ENCODE data around the gene ARHGEF37.

ARHGEF37 gene

GRCh38 chr5:149677731-149678130 lies 96.4 kb downstream of the ARHGEF37 start:
- H3K9me3 Mint-ChIP-seq = no peaks in the 10 kb centered on the region
- peaks cover 6% of the 10 kb centered on the region for H3K4me1 Mint-ChIP-seq
- H3K4me3 Mint-ChIP-seq = no peak overlapping the region
- ATAC-seq (no peak), DNase-seq (no peak)
- H3K27me3 Mint-ChIP-seq = peaks cover 20% of the 10 kb centered on the region
- H3K27ac Mint-ChIP-seq = no peak overlapping the region

- ATAC-seq = no peak
- no peak for DNase-seq
- Mint-ChIP-seq H3K9me3 (no peaks in the 10 kb centered on the region), H3K4me1 (peaks cover 6% of the 10 kb centered on the region), H3K4me3 (no peak overlapping the region), H3K27me3 (peaks cover 38% of the 10 kb centered on the region), H3K27ac (no peak overlapping the region)
Measured at GRCh38 chr5:149679876-149680809, 98.8 kb downstream of the ARHGEF37 start.

- H3K4me3 Mint-ChIP-seq = no peak overlapping the region
Measured at GRCh38 chr5:149680810-149681221, 99.5 kb downstream of the ARHGEF37 start.

GRCh38 chr5:149681252-149681651 lies 100.0 kb downstream of the ARHGEF37 start:
- ATAC-seq (no peak), DNase-seq (no peak)
- no peaks in the 10 kb centered on the region for H3K9me3 Mint-ChIP-seq
- H3K4me3 Mint-ChIP-seq = no peak overlapping the region
- peaks cover 36% of the 10 kb centered on the region for H3K27me3 Mint-ChIP-seq
- no peak overlapping the region for H3K27ac Mint-ChIP-seq
- no peaks in the 10 kb centered on the region for H3K4me1 Mint-ChIP-seq

More at GRCh38 chr5:149680810-149681221, 99.5 kb downstream of the ARHGEF37 start:
- peaks cover 1% of the 10 kb centered on the region for H3K4me1 Mint-ChIP-seq
- no peak for DNase-seq
- no peak for ATAC-seq
- H3K27me3 Mint-ChIP-seq = peaks cover 39% of the 10 kb centered on the region
- H3K27ac Mint-ChIP-seq = no peak overlapping the region
- no peaks in the 10 kb centered on the region for H3K9me3 Mint-ChIP-seq

- Mint-ChIP-seq H3K9me3 (no peaks in the 10 kb centered on the region), H3K27ac (no peak overlapping the region), H3K27me3 (peaks cover 43% of the 10 kb centered on the region), H3K4me3 (no peak overlapping the region), H3K4me1 (no peaks in the 10 kb centered on the region)
- DNase-seq (no peak), ATAC-seq (no peak)
Measured at GRCh38 chr5:149681922-149682321, 100.6 kb downstream of the ARHGEF37 start.

- Mint-ChIP-seq H3K4me1 (no peaks in the 10 kb centered on the region), H3K4me3 (no peak overlapping the region), H3K9me3 (no peaks in the 10 kb centered on the region), H3K27ac (no peak overlapping the region), H3K27me3 (peaks cover 50% of the 10 kb centered on the region)
- DNase-seq (no peak), ATAC-seq (no peak)
Measured at GRCh38 chr5:149682532-149683075, 101.3 kb downstream of the ARHGEF37 start.

GRCh38 chr5:149683964-149684363 lies 102.7 kb downstream of the ARHGEF37 start:
- Mint-ChIP-seq H3K27ac (no peak overlapping the region), H3K9me3 (no peaks in the 10 kb centered on the region), H3K4me3 (no peak overlapping the region), H3K27me3 (peaks cover 63% of the 10 kb centered on the region), H3K4me1 (no peaks in the 10 kb centered on the region)
- ATAC-seq (no peak), DNase-seq (no peak)

- peaks cover 67% of the 10 kb centered on the region for H3K27me3 Mint-ChIP-seq
- no peaks in the 10 kb centered on the region for H3K4me1 Mint-ChIP-seq
- no peak for ATAC-seq
- no peak overlapping the region for H3K27ac Mint-ChIP-seq
- no peaks in the 10 kb centered on the region for H3K9me3 Mint-ChIP-seq
- no peak for DNase-seq
- no peak overlapping the region for H3K4me3 Mint-ChIP-seq
Measured at GRCh38 chr5:149684371-149684770, 103.1 kb downstream of the ARHGEF37 start.

Measured in stimulated activated naive CD8-positive, alpha-beta T cell treated with anti-CD3 and anti-CD28 coated beads, Interleukin-15, amount 100 ng/mL, for 72 hours (primary cell).